Femur (tissue), 1 donor: ENCODE results near the gene TSSK3.
"Not testable (repeated sequence)": the region's sequence is repeated elsewhere in the genome, so short reads cannot be mapped to it uniquely, and the experiment has no call there.

Source experiments
- DNase-seq: peaks from one replicate; pipeline ENCODE4 v3.0.0-alpha.2; 2017

The TSSK3 gene

GRCh38 chr1:32365445-32365844, 3.1 kb downstream of the TSSK3 start:
- DNase-seq, result no peak

DNA sequence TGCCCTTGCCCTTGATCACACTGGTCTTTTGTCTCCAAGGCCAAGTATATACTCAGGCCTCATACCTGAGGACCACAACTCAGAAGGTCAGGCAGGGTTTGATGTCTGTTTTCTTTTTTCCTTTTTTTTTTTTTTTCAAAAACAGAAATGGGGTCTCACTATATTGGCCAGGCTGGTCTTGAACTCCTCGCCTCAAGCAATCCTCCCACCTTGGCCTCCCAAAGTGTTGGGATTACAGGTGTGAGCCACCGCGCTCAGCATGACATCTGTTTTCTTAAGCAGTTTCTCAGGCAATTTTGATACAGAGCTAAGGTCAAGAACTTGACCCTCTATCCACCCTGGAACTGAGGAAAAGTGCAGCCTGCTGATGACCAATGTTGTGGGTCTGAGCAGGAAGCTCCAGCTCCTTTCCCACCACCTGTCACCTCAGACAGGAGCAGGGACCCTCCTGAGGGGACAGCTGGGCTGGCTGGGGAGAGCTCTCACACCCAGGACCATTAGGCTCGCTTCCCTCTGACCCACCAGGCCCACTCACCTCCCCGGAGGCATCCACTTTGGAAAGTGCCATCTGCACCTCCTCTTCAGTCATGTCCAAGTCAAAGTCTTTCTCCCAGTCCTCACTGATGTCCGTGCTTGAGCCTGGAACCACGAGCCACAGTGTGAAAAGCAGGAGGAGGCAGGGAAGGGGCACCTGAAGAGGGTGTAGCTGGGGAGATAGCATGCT, 5.7 kb downstream of the TSSK3 start:
- DNase-seq, result no peak

DNA sequence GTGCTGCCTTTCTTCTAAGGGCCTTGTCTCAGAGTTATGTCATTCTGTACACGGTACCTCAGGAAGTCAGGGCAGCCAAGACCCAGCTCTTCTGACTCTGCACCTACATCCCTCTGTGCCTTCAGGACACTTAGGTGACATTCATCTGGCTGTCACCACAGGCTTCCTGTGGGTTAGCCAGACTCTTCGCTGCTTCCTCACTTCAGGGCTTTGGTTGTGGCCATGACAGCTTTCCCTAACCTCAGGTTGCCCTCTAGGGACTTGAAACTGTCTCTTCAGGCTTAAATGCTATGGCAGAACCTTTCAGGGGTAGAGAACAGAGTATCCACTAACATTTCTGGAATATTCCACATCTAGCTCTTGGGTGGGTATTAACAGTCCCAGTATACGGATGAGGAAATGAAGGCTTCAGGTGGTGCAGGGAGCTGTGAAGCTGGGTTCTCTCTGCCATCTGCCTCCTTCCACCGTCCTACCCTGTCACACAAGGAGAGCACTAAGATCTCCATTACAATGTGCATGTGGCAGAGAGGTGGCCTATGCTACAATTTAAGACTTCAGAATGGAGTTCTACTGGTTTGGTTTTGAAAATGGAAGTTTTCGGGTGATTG, 9.9 kb downstream of the TSSK3 start:
- DNase-seq, result no peak

GRCh38 chr1:32373996-32374592, 11.8 kb downstream of the TSSK3 start:
- DNase-seq, result no peak

DNA sequence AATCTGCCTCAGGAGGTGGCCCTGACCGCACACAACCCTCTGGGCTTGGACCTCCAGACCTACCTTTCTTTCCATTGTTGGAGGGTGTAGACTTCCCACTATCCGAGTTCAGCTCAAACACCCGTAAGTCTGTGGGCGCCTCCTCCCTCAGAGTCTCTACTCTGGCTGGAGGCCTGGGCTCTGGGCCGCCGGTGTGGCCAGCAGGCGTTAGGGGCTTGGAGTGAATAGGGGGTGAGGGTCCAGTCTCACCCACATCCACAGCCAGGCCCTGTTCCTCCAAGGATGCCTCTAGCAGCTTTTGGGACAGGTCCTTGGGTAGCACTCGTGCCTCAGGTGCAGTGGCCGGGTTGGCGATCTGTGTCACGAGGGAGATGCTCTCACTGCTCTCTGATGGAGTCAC, 13.9 kb downstream of the TSSK3 start:
- DNase-seq, result no peak

- DNase-seq, result no peak
Observed at GRCh38 chr1:32377541-32378220, 15.3 kb downstream of the TSSK3 start.

GRCh38 chr1:32380057-32380456, 17.7 kb downstream of the TSSK3 start:
- no peak for DNase-seq

GRCh38 chr1:32386676-32387392, 24.5 kb downstream of the TSSK3 start:
- DNase-seq, result no peak

DNA sequence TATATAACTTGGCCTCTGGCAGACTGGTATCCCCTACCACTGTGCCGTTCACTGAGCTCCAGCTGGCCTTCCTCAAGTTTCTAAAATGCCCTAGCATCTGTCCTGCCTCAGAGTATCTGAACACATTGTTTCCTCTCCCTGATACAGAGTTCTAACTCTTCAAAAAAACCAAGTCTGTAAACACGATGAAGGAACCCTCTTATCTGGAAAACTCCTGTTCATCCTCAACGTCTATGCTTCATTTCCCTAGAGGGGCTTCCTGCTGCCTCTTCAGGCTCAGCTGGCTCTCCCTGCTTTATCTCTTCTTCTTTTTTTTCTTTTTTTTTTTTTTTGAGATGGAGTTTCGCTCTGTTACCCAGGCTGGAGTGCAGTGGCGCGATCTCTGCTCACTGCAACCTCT, 26.3 kb downstream of the TSSK3 start:
- DNase-seq, result no peak

GRCh38 chr1:32390904-32391870, 28.8 kb downstream of the TSSK3 start:
- no peak for DNase-seq

DNA sequence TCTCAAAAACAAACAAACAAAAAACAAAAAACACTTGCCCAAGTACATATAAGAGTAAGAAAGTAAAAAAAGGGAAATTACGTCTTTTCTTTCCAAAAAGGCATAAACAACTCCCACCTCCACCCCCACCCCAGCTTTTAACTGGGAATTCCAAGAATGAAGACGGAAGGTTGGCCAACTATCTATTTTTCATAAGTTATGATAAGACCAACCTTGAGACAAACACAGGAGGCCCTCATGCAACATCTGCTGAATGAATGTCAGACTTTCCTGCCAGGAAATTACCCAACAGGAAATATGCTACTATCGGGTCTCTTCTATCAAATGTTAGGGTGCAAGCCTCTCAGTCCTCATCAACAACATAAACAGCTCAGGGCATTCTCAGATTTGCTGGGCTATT, 30.0 kb downstream of the TSSK3 start:
- no peak for DNase-seq

DNA sequence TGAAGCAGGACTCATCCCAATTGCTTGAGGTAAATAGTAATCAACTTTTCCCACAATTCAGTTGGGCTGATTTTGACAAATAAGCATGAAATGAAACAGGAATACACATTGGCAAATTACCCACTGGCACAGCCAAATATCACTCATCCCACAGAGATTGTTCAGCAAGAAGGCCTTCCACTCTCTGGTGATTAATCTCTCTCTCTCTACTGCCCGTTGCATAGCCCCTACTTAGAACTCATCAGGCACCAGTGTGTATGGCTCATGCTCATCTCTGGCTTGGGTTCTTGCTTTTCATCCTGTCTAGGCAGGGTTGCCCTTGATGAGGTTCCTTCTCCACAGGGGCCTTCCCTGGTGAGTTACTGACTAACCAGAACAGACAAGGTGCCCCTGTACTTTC, 30.8 kb downstream of the TSSK3 start:
- DNase-seq, result no peak

- DNase-seq, result no peak
Observed at GRCh38 chr1:32393832-32394140, 31.4 kb downstream of the TSSK3 start.

- peak; percentile 99 for DNase-seq
Observed at GRCh38 chr1:32394141-32394889, 32.0 kb downstream of the TSSK3 start, which contains the start of gene BSDC1. TSS of gene BSDC1 (minus strand) at chr1:32394441. CDS start at chr1:32394414, 27 bp downstream.

DNA sequence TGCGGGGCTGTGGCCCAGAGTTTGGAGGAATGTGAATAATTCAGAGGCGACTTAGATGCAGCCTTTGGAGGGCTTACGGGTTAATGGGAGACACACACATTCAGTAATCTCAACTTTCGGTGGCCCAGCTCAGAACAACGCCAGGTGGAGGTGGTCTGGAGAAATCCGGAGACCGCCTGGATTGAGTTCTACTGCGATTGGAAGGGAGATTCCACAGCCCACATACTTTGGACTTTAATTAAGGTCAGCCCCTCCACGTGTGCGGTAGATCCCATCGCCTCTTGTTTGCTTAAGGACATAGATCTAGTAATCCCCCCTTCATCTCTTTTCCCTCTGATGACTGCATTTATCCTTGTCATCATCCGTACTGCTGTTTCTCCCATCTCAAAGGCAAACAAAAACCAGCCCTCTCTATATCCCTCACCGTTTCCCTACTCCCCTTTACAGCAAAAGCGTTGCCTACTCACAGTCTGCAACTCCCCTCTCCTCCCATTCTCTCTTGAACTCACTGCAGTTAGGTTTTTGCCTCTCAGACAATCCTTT, 32.6 kb downstream of the TSSK3 start:
- no peak for DNase-seq

DNA sequence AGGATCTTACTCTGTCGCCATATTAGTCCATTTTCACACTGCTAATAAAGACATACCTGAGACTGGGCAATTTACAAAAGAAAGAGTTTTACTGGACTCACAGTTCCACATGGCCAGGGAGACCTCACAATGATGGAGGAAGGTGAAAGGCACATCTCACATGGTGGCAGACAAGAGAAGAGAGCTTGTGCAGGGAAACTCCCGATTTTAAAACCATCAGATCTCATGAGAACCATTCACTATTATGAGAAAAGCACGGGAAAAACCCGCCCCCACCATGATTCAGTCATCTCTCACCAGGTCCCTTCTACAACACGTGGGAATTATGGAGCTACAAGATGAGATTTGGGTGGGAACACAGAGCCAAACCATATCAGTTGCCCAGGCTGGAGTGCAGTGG, 34.2 kb downstream of the TSSK3 start:
- not testable (repeated sequence) for DNase-seq

DNA sequence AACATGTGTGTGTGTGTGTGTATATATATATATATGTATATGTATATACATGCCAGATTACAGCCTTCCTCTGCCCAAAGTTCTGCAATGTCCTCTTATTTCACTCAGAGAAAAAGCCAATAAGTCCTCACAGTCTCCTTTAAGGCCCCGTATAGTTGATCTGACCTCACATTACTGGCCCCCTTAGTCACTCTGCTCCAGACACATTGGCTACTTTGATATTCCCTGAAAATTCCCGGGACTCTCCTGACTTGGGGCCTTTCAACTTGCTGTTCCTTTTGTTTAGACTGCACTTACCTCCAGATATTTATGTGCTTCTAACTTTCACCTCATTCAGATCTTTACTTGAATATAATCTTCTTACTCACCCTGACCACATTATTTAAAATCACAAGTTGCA, 36.1 kb downstream of the TSSK3 start:
- no peak for DNase-seq

- no peak for DNase-seq
Observed at GRCh38 chr1:32399843-32400242, 37.5 kb downstream of the TSSK3 start.

DNA sequence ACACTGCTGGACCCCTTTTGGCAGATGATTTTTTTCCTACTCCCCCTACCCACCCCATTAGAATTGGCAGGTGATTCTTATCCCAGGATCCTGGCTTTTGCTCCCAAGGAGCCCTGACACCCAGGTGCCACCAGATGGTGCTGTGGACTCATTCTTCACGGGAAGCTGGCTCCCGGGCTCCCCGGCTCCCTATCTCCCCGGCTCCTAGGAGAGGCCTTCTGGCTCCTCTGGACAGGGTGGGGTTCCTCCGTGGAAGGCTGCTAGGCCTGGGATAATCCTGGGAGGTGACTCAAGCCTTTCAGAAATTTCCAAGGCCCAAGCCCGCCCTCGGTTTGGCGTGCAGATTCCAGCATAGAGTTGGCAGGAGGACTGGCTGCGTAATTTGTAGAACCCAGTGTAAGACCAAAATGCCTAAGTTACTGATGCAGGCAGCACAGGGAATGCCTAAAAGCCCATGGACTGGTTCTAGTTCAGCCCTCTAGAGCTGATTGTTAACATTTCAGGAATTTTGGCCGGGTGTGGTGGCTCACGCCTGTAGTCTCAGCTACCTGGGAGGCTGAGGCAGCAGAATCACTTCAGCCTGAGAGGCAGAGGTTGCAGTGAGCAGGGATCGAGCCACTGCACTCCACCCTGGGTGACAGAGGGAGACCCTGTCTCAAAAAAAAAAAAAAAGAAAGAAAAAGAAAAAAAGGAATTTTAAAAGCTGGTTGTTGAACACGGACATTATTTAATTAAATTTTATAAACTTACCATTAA, 38.7 kb downstream of the TSSK3 start:
- DNase-seq, result peak; percentile 87

DNA sequence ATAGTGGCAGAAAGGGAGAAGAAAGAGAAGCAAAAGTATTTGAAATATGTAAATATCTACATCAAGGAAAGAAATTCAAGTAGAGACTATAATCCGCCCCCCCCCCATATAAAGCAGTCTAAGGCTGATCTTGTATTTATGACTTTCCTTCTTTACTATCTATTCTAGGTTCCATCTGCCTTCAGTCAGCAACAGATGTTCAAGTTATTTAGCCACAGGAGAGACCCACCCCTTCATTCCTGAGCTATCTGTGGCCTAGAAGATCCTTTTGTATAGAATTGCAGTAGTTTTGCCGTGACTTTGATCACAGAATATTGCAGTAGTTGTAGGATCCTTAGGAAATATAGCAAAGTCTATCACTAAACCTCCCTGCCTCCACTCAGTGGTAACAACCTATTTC, 42.6 kb downstream of the TSSK3 start:
- DNase-seq, result no peak
